Thyroid gland (tissue), 4 donors: ENCODE data around the gene PNPLA2. TPM values are rescaled to one million over a fixed set of nuclear protein-coding genes. Genes with fewer than 3 reads are reported as not detected.
A peak's percentile ranks its signal among the peaks of the same experiment; 100 is the strongest.

Experiments
- DNase-seq, 2 donors: peaks; one replicate each; pipeline ENCODE4 v3.0.0-alpha.2; 2019
- H3K27ac ChIP-seq, 3 donors: fragments of 200-600 bp; sonication (generic); 1 replicate in 2 of 3; 2 replicates in 1 of 3; pipeline ENCODE4 v1.5.1; 2016 to 2019; ENCODE audit warnings: mild to moderate bottlenecking in 1 of 3, moderate library complexity in 1 of 3
- H3K27me3 ChIP-seq: fragments of 200-600 bp; sonication (generic); one replicate; pipeline ENCODE4 v1.5.1; 2019
- H3K36me3 ChIP-seq, 2 donors: fragments of 200-600 bp; sonication (generic); one replicate each; pipeline ENCODE4 v1.5.1; 2016 to 2019
- H3K4me1 ChIP-seq, 2 donors: fragments of 200-600 bp; sonication (generic); one replicate each; pipeline ENCODE4 v1.5.1; 2017 to 2019
- H3K4me3 ChIP-seq, 3 donors: fragments of 200-600 bp; sonication (generic); replicated peaks in 1 of 3; 1 replicate in 2 of 3; 2 replicates in 1 of 3; pipeline ENCODE4 v1.5.1; 2016; ENCODE audit warnings: mild to moderate bottlenecking in 1 of 3
- H3K9me3 ChIP-seq: fragments of 200-600 bp; sonication (generic); one replicate; pipeline ENCODE4 v1.5.1; 2017
- CTCF ChIP-seq, 6 experiments: fragments of 200-600 bp in 3 of 6; fragments of 450-650 bp in 3 of 6; sonication (generic) in 3 of 6; IDR thresholded peaks; one replicate each; pipeline ENCODE4 v1.5.1; 2016 to 2019; ENCODE audit warnings: antibody characterized with exemption in 6 of 6, mild to moderate bottlenecking in 2 of 6, inconsistent platforms in 1 of 6, moderate library complexity in 1 of 6
- POLR2A ChIP-seq, 2 donors: fragments of 450-650 bp; IDR thresholded peaks; one replicate each; pipeline ENCODE4 v1.6.1; 2017; ENCODE audit warnings: antibody characterized with exemption in 2 of 2, mild to moderate bottlenecking in 2 of 2, moderate library complexity in 1 of 2
- WGBS, 2 donors: methylation state at CpG; one replicate each; pipeline ENCODE4 v1.1.5; 2017; 5-methylcytosine and 5-hydroxymethylcytosine counted together
- intact Hi-C: fragments of 100-400 bp; cut with DNase I; formaldehyde crosslinking; loops from one replicate; pipeline ENCODE4 v1.15.1; 2023
- total RNA-seq, 4 donors: library from RNA; depleted of rRNA; stranded (reverse); fragments of >200 nt; gene quantifications; one replicate each; pipeline ENCODE4 v1.2.3, GENCODE V29; 2016

PNPLA2 gene
- total RNA-seq, 4 donors from 2014 or later: 35.8 to 95.0 (median 57.6) TPM

GRCh38 chr11:865462-866430 lies 47.0 kb downstream of the PNPLA2 start:
- Histone ChIP-seq H3K9me3 (no peaks in the 10 kb centered on the region), H3K36me3 (peaks cover 4 to 22% of the 10 kb centered on the region in 2 donors), H3K4me1 (no peaks in the 10 kb centered on the region), H3K27me3 (no peaks in the 10 kb centered on the region), H3K4me3 (no peak overlapping the region), H3K27ac (no peak overlapping the region)
- 89% methylated on average over 21 to 23 of the region's 41 CpGs for WGBS, 2 donors
- TF ChIP-seq POLR2A (IDR thresholded peaks at IDR 0.05): no peak
- no peak for TF ChIP-seq CTCF (IDR thresholded peaks at IDR 0.05)
- intact Hi-C loops: no loop called here
- DNase-seq: no peak

- H3K27ac ChIP-seq: no peak overlapping the region
- WGBS, 2 donors: 94% methylated on average over 13 of the region's 14 CpGs; no CpG with 5 or more reads in 1 of the 2 donors
- no peak overlapping the region for H3K4me3 ChIP-seq
- no peak for DNase-seq
- peaks cover 4 to 22% of the 10 kb centered on the region in 2 donors for H3K36me3 ChIP-seq
- intact Hi-C loops: no loop called here
- H3K27me3 ChIP-seq: no peaks in the 10 kb centered on the region
- no peaks in the 10 kb centered on the region for H3K4me1 ChIP-seq
- H3K9me3 ChIP-seq: no peaks in the 10 kb centered on the region
- TF ChIP-seq POLR2A (IDR thresholded peaks at IDR 0.05) (no peak), CTCF (IDR thresholded peaks at IDR 0.05) (no peak)
These were observed 47.8 kb downstream of the PNPLA2 start for GRCh38 chr11:866481-866880.

- no peaks in the 10 kb centered on the region for H3K4me1 ChIP-seq
- TF ChIP-seq POLR2A (IDR thresholded peaks at IDR 0.05): no peak
- no peak for TF ChIP-seq CTCF (IDR thresholded peaks at IDR 0.05)
- no peak overlapping the region for H3K4me3 ChIP-seq
- H3K36me3 ChIP-seq: peaks cover 4 to 17% of the 10 kb centered on the region in 2 donors
- DNase-seq: no peak
- H3K27ac ChIP-seq: no peak overlapping the region
- intact Hi-C loops: no loop called here
- H3K9me3 ChIP-seq: no peaks in the 10 kb centered on the region
- 89 to 91% methylated on average over 8 of the region's 8 CpGs for WGBS, 2 donors
- H3K27me3 ChIP-seq: no peaks in the 10 kb centered on the region
These were observed 49.2 kb downstream of the PNPLA2 start for GRCh38 chr11:867856-868358.

DNA sequence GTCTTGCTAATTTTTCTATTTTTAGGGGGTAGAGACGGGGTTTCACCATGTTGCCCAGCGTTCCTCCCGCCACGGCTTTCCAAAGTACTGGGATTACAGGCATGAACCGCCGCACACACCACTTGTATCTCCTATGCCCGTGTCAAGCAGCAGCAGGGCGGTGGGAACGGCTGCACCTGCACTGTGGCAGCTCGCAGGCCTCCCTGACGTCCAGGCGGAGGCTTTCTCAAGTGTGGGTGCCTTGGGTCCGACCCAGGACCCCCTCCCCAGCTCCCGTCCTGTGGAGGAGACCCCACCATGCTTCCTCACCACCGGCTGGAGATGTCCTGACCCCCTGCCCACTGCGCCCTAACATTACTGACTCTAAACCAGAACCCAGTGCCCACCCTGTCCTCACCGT lies 49.7 kb downstream of the PNPLA2 start:
- WGBS, 2 donors: 84 to 89% methylated on average over 12 to 17 of the region's 17 CpGs
- no peaks in the 10 kb centered on the region for H3K4me1 ChIP-seq
- no peak overlapping the region for H3K27ac ChIP-seq
- intact Hi-C loops: no loop called here
- DNase-seq: peak in 1 of 2 donors; percentile 24
- no peaks in the 10 kb centered on the region for H3K9me3 ChIP-seq
- no peak for TF ChIP-seq CTCF (IDR thresholded peaks at IDR 0.05)
- TF ChIP-seq POLR2A (IDR thresholded peaks at IDR 0.05): no peak
- no peak overlapping the region for H3K4me3 ChIP-seq
- H3K36me3 ChIP-seq: peaks cover 4 to 17% of the 10 kb centered on the region in 2 donors
- no peaks in the 10 kb centered on the region for H3K27me3 ChIP-seq

DNA sequence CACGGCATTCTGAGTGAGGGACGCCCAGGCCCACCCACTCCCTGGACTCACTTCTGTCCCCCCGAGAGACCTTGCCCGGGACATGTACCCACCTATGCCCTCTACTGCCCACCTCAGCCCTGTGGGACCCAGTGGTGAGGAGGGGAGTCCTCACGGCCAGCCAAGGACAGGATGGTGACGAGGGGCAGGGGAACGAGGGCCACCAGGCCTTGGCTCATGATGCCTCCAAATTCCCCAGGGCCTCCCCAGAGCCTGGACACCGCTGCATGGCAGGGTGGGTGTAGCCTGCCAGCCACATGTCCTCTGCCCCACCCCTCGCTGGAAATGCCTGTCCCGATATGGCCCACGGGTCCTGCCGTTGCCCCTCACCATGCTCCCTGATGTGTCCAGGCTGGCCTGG lies 50.1 kb downstream of the PNPLA2 start:
- Histone ChIP-seq H3K4me3 (no peak overlapping the region), H3K9me3 (no peaks in the 10 kb centered on the region), H3K27ac (no peak overlapping the region), H3K4me1 (no peaks in the 10 kb centered on the region), H3K27me3 (no peaks in the 10 kb centered on the region), H3K36me3 (peaks cover 4 to 15% of the 10 kb centered on the region in 2 donors)
- no peak for DNase-seq
- TF ChIP-seq CTCF (IDR thresholded peaks at IDR 0.05) (no peak), POLR2A (IDR thresholded peaks at IDR 0.05) (no peak)
- intact Hi-C loops: no loop called here
- WGBS, 2 donors: 89 to 94% methylated on average over 5 to 12 of the region's 12 CpGs
